ENCODE measurements around the gene PNPLA2.

PNPLA2 gene

DNA sequence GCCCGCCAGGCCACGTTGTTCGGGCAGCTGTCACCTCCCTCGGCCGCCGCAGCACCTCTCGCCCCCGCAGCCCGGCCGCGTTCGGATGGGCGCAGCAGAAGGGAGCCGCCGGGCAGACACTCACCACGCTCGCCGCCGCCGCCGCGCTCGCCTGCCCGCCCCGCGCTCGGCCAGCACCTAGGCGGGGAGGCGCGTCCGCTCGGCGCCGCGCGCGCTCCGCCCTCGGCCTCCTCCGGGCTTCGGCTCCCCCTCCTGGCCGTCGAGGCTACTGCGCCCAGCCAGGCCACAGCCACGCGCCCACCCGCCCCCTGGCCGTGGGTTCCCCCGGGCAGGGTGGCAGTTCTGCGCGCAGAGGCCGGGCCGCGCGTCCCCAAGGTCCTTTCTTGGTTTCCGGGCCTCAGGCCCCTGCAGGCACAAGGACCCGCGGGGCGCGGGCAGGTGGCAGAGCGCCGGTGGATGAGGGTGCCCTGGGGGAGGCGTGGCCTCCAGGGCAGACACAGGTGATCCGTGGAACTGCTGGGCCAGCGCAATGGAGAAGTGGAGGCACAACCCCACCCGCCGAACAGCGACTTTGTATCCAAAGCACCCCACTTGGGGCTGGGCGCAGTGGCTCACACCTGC, 20.5 kb upstream of the PNPLA2 start, which contains the start of gene SLC25A22:
TSS of gene SLC25A22 (minus strand) at position 189 of the 621 bp plus-strand sequence. CDS start 3,275 bp downstream, outside the sequence.
- peak in 44 of 56 donors; percentile 29 to 86 (median 71) for DNase-seq

DNA sequence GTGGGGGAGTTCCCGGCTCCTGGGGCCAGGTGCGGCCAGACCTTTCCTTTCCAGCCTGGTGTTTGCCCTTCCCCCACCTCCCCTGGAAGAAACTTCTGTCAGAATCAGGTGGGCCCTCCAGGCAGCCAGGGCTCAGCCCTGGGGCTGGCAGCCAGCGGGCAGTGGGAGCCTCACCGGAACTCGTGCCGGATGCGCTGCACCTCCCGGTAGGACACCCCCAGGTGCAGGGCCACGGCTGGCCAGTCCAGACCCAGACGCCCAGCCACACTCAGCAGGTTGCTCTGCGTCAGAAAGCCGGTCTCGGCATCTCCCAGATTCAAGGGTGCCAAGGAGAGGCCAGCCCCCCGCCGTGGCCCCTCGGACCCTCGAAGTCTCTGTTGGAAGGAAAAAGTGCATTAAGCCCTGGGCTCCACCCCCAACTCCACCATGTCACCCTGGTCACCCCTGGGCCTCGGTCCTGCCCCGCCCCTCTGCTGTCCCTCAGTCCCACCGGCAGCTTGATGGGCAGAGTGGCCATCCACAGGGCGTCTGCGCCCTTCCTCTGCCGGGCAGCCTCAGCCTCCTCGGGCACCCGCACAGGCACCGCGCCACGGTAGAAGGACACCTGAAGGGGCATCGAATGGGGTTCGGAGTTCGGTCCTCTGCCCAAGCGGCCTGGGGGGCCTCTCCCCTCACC, 18.9 kb upstream of the PNPLA2 start:
- DNase-seq = no peak

DNA sequence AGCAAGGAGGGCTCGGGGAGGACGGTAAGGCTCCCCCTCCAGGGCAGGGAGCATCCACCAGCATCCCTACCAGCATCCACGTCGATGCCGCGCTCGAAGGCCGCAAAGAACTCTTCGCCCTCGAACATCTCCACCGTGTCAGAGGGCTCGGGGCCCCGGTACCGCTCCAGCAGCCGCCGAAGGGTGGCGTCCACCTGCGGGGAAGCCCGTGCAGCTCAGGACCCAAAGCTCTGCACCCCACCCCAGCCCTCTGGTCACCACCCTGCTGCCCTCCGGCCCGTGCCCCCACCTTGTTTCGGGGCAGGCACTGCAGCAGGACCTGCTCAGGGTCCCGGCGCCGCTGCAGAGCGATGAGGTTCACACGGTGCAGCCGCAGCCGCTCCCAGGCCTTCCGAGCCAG, 18.2 kb upstream of the PNPLA2 start:
- no peak for DNase-seq

DNA sequence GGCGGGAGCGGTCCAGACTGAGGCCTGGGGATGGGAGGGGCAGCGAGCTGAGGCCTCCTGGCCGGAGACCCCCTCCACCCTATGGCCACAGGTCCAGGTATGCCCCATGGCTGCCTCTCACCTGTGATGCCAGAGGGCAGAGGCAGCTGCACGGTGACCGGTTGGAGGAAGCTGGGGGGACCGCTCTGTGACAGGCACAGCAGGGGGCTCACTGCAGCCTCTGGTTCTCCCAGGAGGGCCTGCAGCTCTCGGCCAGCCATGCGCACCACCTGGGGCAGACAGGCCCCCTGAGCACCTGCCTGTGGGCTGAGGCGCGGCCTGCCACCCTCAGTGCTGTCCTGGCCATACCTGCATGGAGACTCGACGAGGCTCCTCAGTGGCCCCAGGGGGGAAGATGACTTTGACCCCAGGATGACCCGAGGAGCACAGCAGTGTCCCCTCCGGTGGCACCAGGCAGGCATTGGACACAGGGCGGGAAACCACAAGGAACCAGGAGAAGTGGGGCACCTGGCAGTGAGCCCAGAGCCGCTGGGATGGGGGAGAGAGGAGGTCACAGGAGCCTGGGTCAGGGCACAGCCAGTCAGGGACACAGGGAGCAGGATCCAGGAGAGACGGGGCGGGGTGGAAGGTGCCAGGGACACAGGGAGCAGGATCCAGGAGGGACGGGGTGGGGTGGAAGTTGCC, 17.5 kb upstream of the PNPLA2 start:
- DNase-seq = no peak

DNA sequence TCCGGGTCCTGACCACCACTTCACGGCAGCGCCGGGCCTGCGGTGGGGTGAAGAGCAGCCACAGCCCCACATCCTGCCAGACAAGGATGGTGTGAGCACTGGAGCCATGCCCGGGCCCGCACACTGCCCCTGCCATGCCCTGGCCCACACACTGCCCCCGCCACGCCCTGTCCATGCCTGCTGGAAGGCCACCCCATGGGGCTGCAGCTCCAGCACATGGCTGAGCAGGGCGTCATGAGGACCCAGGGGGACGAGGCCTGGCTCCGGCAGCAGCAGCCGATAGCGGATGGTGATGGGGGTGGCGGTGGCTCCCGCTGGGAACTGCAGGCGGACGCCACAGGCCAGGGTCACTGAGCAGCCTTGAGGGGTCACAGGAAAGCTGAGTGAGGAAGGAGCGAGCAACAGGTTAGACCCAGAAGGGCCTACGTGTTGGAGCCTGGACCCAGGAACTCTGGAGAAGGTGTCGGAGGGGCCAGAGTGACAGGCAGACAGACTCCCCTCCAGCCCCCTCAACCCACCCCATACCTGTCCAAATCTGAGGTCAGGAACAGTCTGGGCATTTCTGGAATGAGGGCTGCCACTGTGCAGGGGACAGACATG, 16.6 kb upstream of the PNPLA2 start:
- DNase-seq = no peak

DNA sequence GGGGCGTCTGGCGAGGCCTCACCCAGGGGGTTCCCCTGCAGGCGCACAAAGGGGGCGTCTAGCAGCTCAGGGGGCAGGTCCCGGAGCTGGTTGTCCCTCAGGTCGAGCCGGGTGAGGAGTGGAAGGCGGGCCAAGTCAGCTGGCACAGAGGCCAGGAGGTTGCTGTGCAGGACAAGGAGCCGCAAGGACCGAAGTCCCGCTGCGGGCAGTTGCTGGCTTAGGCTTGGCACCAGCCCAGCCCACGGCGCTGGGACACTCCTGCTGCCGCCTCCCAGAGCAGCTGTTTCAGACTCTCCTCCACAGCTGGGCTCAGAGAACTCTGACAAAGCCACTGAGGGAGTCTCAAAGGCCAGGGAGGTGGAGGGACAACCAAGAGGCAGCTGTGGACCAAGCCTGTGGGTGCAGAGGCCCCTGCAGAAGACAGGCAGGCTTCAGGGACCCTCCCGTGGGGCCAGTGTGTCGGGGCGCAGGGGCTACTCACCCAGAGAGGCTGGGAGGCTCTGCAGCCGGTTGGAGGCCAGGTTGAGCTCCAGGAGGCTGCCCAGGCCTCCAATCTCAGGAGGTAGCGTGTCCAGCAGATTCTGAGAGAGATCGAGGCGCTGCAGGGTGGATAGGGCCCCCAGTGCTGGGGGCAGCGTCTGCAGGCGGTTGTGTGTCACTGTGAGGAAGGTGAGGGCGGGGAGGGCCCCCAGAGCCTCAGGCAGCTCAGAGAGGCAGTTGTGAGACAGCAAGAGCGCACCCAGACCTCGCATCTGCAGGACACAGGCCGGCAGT, 15.8 kb upstream of the PNPLA2 start:
- DNase-seq = no peak

DNA sequence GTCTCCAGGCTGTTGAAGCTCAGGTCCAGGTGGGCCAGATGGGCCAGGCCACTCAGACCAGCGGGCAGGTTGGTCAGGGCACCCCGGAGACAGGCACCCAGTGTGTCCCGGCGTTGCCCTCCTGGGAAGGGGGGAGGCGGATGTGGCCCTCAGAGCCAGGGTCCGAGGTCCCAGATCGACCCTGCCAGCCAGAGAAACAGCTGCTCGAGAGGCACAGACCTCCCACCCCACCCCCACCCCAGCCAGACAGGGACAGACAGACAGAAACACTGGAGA, 15.3 kb upstream of the PNPLA2 start:
- DNase-seq = no peak

DNA sequence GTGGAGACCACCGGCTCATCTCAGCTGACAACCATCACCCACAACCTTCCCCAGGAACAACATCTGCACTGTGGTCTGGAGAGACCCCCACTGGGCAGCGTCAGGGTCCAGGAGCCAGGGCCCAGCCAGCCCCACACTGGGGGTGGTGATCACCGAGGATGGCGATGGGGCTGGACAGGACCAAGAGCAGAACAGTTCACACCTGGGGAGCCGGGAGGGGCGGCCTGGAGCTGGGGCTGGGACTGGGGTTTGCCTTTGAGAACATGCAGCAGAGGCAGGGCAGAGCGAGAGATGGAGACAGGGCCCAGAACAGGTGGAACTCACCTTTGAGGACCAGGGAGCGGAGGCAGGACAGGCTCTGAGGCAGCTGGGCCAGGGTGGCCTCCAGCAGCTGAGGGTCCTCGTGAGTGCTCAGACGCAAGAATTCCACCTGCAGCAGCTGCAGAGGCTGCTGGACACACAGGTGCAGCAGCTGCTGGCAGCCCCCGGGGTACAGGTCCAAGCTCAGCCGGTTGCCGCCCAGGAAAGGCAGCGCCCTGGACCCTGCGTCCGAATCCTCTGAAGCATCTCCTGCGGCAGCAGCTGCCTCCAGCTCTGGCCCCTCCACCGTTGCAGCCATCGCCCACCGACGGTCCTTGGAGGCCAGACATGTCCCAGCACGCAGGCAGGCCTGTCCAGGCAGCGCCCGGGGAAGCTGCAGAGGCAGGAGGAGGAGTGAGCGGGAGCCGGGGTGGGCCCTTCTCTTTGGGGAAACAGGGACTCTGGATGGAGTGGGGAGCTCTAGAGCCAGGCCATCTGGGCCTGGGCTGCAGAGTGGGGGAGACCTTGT, 14.7 kb upstream of the PNPLA2 start:
- no peak for DNase-seq

DNA sequence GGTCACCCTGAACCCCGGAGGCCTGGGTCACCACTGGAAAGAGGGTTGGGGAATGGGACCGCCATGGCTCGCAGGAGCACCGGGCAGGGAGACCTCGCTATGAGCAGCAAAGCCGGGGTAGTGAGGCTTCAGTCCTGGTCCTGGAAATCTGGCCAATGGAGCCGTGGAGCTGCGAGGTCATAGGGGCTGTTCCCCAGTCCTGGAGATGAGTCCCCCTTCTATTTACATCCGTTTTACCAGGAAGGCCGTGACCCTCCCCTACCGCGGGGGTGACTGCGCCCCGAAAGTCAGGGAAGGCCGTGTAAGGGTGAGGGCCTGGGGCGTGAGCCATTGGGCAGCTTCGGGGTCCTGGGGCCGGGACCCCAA, 14.1 kb upstream of the PNPLA2 start:
- no peak for DNase-seq

DNA sequence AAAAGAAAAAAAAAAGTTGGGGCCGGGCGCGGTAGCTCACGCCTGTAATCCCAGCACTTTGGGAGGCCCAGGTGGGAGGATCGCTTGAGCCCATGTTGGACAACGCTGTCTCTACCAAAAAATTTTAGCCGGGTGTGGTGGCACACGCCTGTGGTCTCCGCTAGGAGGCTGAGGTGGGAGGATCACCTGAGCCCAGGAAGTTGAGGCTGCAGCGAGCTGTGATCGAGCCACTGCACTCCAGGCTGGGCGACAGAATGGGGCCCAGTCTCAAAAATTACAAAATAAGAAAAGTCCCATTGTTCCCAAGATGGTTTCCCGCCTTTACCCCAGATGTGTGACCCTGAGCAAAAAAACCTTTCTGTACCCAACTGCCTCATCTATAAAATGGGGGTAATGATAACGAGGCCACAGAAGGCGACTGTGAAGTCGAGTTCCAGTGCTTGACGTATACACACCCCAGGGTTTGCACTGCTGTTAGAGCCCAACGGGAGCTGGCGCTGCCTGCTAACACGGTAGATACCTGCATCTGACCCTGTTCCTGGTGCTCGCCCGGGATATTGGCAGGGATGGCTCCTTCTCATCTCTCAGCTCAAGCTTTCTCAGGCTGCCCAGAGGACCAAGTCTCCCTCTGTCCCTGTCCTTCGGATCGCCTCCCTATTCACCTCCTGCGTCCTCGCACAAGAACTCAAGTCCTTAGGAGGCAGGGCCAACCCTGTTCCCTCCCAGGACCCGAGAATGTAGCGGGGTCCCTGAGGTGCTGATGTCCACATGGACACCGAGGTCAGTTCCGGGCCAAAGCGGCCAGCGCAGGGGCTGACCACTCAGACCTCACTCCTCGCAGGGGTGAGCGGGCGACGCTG, 10.1 kb upstream of the PNPLA2 start:
- peak in 1 of 56 donors; percentile 81 for DNase-seq

DNA sequence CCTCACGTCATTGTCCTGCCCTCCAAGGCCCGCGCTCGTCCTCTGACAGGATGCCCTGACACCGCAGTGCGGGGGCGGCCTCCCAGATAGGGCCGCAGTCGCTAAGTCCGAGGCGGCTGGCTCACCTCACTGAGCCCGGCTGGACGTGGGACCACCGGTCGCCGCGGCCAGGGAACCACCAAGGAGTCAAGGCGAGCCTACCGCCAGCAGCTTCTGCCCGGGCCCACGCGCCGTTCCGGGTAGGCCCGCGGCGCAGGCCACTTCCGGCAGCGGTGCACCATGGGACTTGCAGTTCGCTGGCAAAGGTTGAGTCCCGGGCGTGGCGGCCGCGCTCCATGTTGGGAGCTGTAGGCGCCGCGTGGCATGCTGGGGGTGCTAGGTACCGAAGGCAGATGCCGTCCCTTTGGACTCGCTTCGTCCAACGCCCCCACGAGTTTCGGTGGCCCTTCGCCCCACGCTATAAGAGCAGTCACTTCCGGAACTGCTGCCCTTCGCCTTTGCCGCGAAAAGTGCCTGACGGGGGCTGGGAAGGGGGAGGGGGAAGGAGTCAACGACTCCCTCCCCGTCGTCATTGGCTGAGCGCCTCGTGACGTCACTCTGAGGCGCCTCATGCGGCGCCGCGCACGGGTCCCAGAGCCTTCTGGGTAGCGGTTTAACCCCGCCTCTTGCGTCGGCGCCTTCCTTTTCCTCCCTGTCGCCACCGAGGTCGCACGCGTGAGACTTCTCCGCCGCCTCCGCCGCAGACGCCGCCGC, 9.3 kb upstream of the PNPLA2 start, which contains the start of gene RPLP2:
TSS of gene RPLP2 (plus strand) at position 681 of the 753 bp plus-strand sequence. CDS start 268 bp downstream, outside the sequence.
- peak; percentile 83 to 100 (median 97) for DNase-seq

DNA sequence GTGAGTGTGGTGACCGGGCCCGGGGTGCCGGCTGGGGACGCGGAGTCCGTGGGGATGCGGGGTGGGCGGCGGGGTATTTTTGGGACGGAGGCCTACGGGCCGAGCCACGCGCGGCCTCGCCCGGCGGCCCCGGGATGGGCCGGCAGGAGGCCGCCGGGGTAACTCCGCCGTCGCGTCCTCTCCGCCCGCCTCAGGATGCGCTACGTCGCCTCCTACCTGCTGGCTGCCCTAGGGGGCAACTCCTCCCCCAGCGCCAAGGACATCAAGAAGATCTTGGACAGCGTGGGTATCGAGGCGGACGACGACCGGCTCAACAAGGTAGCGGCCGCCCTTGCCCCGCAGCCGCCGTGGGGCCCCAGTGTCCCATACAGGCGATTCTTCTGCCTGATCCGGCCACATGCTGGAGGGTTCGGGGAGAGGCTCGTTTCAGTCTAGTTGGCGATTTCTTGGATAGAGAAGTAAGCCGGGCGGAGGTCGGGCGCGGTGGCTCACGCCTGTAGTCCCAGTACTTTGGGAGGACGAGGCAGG, 8.6 kb upstream of the PNPLA2 start:
- DNase-seq = no peak

DNA sequence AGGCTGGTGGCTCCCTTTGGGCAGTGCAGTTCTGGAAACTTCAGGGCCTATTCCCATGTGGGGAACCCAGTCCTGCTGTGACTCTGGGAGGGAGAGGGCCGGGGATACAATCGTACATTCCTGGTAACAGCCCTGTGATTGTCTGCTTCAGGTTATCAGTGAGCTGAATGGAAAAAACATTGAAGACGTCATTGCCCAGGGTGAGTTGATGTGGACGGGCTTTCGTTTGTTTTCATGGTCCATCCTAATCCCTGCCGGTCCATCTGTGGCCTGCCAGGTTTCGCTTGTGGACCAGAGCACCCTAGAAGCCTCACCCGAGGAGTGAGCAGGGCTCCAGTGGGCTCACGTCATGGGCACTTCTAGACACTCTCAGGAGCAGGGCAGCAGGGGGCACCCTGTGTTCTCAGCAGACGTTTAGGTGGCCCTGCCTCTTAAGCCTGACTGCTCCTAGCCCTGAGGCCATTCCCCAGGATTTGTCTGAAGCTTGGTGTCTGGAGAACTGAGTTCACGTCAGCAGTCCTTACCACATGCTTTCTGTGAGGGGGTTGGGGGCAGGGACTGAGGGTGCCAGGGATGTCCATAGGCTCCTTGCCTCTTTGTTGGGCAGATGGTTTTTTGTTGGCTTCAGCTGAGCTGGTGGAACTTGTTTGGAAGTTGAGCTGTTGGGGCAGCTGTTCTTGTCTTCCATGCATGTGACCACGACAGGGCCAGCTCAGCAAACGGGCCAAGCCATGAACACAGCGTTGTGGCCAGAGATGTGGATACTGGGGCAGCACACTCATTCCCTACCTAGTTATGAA, 7.1 kb upstream of the PNPLA2 start:
- DNase-seq = no peak

DNA sequence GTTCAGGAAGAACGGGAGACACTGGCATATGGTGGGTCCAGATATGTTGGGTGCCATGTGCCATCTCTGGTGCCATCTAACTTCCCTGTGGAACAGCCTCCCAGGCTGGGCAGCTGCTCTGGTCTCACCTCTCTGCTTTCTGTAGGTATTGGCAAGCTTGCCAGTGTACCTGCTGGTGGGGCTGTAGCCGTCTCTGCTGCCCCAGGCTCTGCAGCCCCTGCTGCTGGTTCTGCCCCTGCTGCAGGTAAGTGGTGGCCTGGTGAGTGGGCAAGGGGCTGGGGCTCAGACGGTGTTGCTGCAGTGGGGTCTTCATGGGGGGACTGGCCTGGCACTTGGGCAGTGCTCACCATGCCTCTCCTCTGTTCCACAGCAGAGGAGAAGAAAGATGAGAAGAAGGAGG, 6.3 kb upstream of the PNPLA2 start:
- DNase-seq = no peak

DNA sequence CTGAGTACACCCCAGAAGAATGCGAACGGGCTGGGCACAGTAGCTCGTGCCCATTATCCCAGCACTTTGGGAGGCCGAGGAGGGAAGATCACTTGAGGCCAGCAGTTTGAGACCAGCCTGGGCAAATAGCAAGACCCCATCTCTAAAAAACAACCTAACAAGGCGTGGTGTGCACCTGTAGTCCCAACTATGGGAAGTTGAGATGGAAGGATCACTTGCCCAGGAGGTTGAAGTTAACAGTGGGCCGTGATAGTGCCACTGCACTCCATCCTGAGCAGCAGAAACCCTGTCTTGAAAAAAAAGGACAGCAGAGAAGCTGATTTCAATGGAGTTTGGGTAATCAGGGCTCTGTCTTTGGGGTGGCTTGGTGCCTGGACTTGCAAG, 5.7 kb upstream of the PNPLA2 start:
- DNase-seq = no peak

DNA sequence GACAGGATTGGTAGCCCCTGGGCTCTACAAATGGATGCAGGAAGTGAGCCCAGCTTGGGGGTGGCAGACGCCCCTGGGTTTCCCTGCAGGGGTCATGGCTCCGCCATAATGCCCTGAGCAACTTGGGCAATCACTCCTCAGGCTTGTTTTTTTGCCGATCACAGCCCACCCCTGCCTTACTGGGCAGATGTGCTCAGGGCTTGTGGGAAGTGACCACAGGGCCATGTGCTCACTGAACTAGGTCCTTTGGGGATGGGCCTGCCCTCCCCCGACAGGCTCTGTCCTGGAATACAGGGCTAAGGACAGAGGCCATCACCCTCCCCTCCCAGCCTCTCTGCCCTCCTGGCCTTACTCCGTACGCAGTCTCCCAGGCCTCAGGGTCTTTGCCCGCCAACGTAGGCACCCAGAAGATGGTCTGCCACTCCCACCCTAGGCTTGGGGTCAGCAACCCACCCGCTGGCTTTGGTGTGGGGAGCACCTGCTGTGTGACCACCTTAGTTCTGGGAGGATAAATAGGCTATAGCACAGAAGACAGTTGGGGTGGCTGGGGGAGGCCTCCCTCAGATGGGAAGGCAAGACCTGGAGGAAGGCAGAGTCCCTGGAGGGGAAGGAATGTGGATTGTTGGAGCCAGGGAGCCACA, 5.1 kb upstream of the PNPLA2 start:
- no peak for DNase-seq

All from nucleus accumbens (tissue), 56 donors.